Mesenchymal stem cell (in vitro differentiated cells and primary cell): ENCODE data around the gene MAPK1.

Experiments
- DNase-seq: peaks from one replicate; pipeline ENCODE4 v3.0.0-alpha.2; 2013
- H2AFZ ChIP-seq: one replicate; pipeline ENCODE4 v1.6.1; 2013; ENCODE audit warnings: low read depth, mild to moderate bottlenecking, control low read depth, inconsistent platforms, low read length, moderate library complexity
- H2AK5ac ChIP-seq: 2 replicates; pipeline ENCODE4 v1.6.1; 2013; ENCODE audit warnings: low read length, moderate library complexity, mild to moderate bottlenecking, inconsistent platforms; ENCODE audit not compliant: severe bottlenecking
- H2BK120ac ChIP-seq: one replicate; pipeline ENCODE4 v1.6.1; 2013; ENCODE audit warnings: low read depth, mild to moderate bottlenecking, inconsistent platforms, low read length, moderate library complexity
- H2BK12ac ChIP-seq, 2 experiments: one replicate each; pipeline ENCODE4 v1.6.1; 2013; ENCODE audit warnings: inconsistent platforms in 2 of 2, low read length in 2 of 2, mild to moderate bottlenecking in 2 of 2, moderate library complexity in 2 of 2, control low read depth in 1 of 2
- H2BK15ac ChIP-seq: one replicate; pipeline ENCODE4 v1.6.1; 2013; ENCODE audit warnings: mild to moderate bottlenecking, low read depth, inconsistent platforms; ENCODE audit not compliant: poor library complexity, severe bottlenecking
- H2BK5ac ChIP-seq: 2 replicates; pipeline ENCODE4 v1.6.1; 2013; ENCODE audit warnings: low read depth, mild to moderate bottlenecking, low read length, control low read depth, inconsistent platforms; ENCODE audit not compliant: poor library complexity, severe bottlenecking
- H3K14ac ChIP-seq, 2 experiments: one replicate each; pipeline ENCODE4 v1.6.1; 2013; ENCODE audit warnings: inconsistent platforms in 2 of 2, low read length in 2 of 2, control low read depth in 1 of 2, mild to moderate bottlenecking in 1 of 2, moderate library complexity in 1 of 2
- H3K18ac ChIP-seq, 2 experiments: one replicate each; pipeline ENCODE4 v1.6.1; 2013; ENCODE audit warnings: inconsistent platforms in 2 of 2, low read length in 2 of 2, control low read depth in 1 of 2, low read depth in 1 of 2, mild to moderate bottlenecking in 1 of 2
- H3K23ac ChIP-seq, 2 experiments: one replicate each; pipeline ENCODE4 v1.6.1; 2013; ENCODE audit warnings: inconsistent platforms in 2 of 2, low read length in 2 of 2, mild to moderate bottlenecking in 2 of 2, moderate library complexity in 2 of 2, control low read depth in 1 of 2
- H3K27ac ChIP-seq: 2 replicates; pipeline ENCODE4 v1.5.1; 2013; ENCODE audit warnings: mild to moderate bottlenecking, moderate library complexity, low read length, control low read depth, inconsistent platforms; ENCODE audit not compliant: poor library complexity, severe bottlenecking
- H3K27me3 ChIP-seq, 2 experiments: 2 replicates each; pipeline versions ENCODE4 v1.6.1 to v1.7.0; 2013; ENCODE audit warnings: low read length in 2 of 2, mild to moderate bottlenecking in 2 of 2, moderate library complexity in 2 of 2, control low read depth in 1 of 2, inconsistent platforms in 1 of 2; ENCODE audit not compliant: control insufficient read depth in 1 of 2, insufficient read depth in 1 of 2
- H3K36me3 ChIP-seq, 2 experiments: 2 replicates each; pipeline versions ENCODE4 v1.6.1 to v1.7.0; 2013; ENCODE audit warnings: low read length in 2 of 2, control low read depth in 1 of 2, inconsistent platforms in 1 of 2, low read depth in 1 of 2, mild to moderate bottlenecking in 1 of 2; ENCODE audit not compliant: insufficient read depth in 2 of 2, control insufficient read depth in 1 of 2
- H3K4ac ChIP-seq, 2 experiments: one replicate each; pipeline ENCODE4 v1.6.1; 2013; ENCODE audit warnings: inconsistent platforms in 2 of 2, low read length in 2 of 2, mild to moderate bottlenecking in 2 of 2, moderate library complexity in 2 of 2, control low read depth in 1 of 2, low read depth in 1 of 2
- H3K4me1 ChIP-seq: 2 replicates; pipeline ENCODE4 v1.6.1; 2013; ENCODE audit warnings: low read depth, low read length, control low read depth; ENCODE audit not compliant: control insufficient read depth, insufficient read depth
- H3K4me2 ChIP-seq: 2 replicates; pipeline ENCODE4 v1.6.1; 2013; ENCODE audit warnings: low read length, mild to moderate bottlenecking, inconsistent platforms; ENCODE audit not compliant: poor library complexity, severe bottlenecking
- H3K4me3 ChIP-seq, 2 experiments: 2 replicates each; pipeline versions ENCODE4 v1.5.1 to v1.7.0; 2013; ENCODE audit warnings: low read length in 2 of 2, mild to moderate bottlenecking in 2 of 2, control low read depth in 1 of 2, low read depth in 1 of 2; ENCODE audit not compliant: insufficient read depth in 1 of 2
- H3K79me1 ChIP-seq: replicated peaks from 2 replicates; pipeline ENCODE4 v1.6.1; 2013; ENCODE audit warnings: mild to moderate bottlenecking, control low read depth, low read length, inconsistent platforms; ENCODE audit not compliant: poor library complexity, severe bottlenecking
- H3K9ac ChIP-seq: 2 replicates; pipeline ENCODE4 v1.7.0; 2013; ENCODE audit warnings: mild to moderate bottlenecking, low read length, moderate library complexity
- H3K9me3 ChIP-seq: 2 replicates; pipeline ENCODE4 v1.7.0; 2013; ENCODE audit warnings: mild to moderate bottlenecking, low read length; ENCODE audit not compliant: control insufficient read depth
- H4K8ac ChIP-seq: one replicate; pipeline ENCODE4 v1.6.1; 2013; ENCODE audit warnings: inconsistent platforms, mild to moderate bottlenecking, low read length, moderate library complexity
- H4K91ac ChIP-seq: one replicate; pipeline ENCODE4 v1.6.1; 2013; ENCODE audit warnings: mild to moderate bottlenecking, low read length, inconsistent platforms
- WGBS: methylation state at CpG from one replicate; pipeline ENCODE4 v1.1.7; 2013; ENCODE audit warnings: mixed read lengths; 5-methylcytosine and 5-hydroxymethylcytosine counted together

The MAPK1 gene

GRCh38 chr22:21764038-21764804 lies 103.2 kb downstream of the MAPK1 start:
- no peaks in the 10 kb centered on the region for H3K27me3 ChIP-seq
- WGBS = 95% methylated on average over 9 of the region's 9 CpGs

GRCh38 chr22:21762712-21763581 lies 104.5 kb downstream of the MAPK1 start:
- Histone ChIP-seq H2BK15ac (no peak overlapping the region), H2BK120ac (no peak overlapping the region), H3K4ac (no peak overlapping the region), H3K4me2 (no peak overlapping the region), H3K4me3 (no peak overlapping the region), H2AFZ (no peak overlapping the region), H3K9ac (no peak overlapping the region), H3K4me1 (peaks cover 4% of the 10 kb centered on the region), H3K14ac (no peak overlapping the region), H3K18ac (no peak overlapping the region), H3K27ac (no peak overlapping the region), H3K79me1 (peaks cover 26% of the 10 kb centered on the region), H3K23ac (no peak overlapping the region), H3K27me3 (no peaks in the 10 kb centered on the region), H4K91ac (no peak overlapping the region), H4K8ac (no peak overlapping the region), H2AK5ac (no peak overlapping the region), H2BK5ac (no peak overlapping the region), H3K36me3 (peaks cover 58 to 93% of the 10 kb centered on the region in 2 experiments), H2BK12ac (no peak overlapping the region), H3K9me3 (no peaks in the 10 kb centered on the region)
- 97% methylated on average over 13 of the region's 13 CpGs for WGBS
- DNase-seq = no peak

More at GRCh38 chr22:21764038-21764804, 103.2 kb downstream of the MAPK1 start:
- no peak for DNase-seq
- H3K4me1 ChIP-seq = peaks cover 4% of the 10 kb centered on the region
- no peak overlapping the region for H3K27ac ChIP-seq
- H3K79me1 ChIP-seq = peaks cover 28% of the 10 kb centered on the region
- no peaks in the 10 kb centered on the region for H3K9me3 ChIP-seq
- no peak overlapping the region for H2BK12ac ChIP-seq
- no peak overlapping the region for H3K9ac ChIP-seq
- no peak overlapping the region for H3K4me2 ChIP-seq
- no peak overlapping the region for H3K18ac ChIP-seq
- H3K23ac ChIP-seq = no peak overlapping the region
- no peak overlapping the region for H2AK5ac ChIP-seq
- no peak overlapping the region for H2BK5ac ChIP-seq
- no peak overlapping the region for H4K8ac ChIP-seq
- no peak overlapping the region for H3K14ac ChIP-seq
- H3K4me3 ChIP-seq = no peak overlapping the region
- H4K91ac ChIP-seq = no peak overlapping the region
- no peak overlapping the region for H2BK120ac ChIP-seq
- H3K4ac ChIP-seq = no peak overlapping the region
- no peak overlapping the region for H2BK15ac ChIP-seq
- peaks cover 52 to 96% of the 10 kb centered on the region in 2 experiments for H3K36me3 ChIP-seq
- H2AFZ ChIP-seq = no peak overlapping the region

GRCh38 chr22:21761994-21762680 lies 105.3 kb downstream of the MAPK1 start:
- H2BK12ac ChIP-seq = peak overlapping the region in 1 of 2 experiments; percentile 2

More at GRCh38 chr22:21761994-21762680, 105.3 kb downstream of the MAPK1 start:
- Histone ChIP-seq H3K36me3 (peaks cover 54 to 87% of the 10 kb centered on the region in 2 experiments), H3K18ac (no peak overlapping the region), H2AFZ (no peak overlapping the region), H3K9me3 (no peaks in the 10 kb centered on the region), H3K27me3 (no peaks in the 10 kb centered on the region), H2BK5ac (no peak overlapping the region), H2BK120ac (no peak overlapping the region), H3K4me1 (peaks cover 4% of the 10 kb centered on the region), H3K23ac (peak overlapping the region in 1 of 2 experiments; percentile 2), H2BK15ac (no peak overlapping the region), H2AK5ac (no peak overlapping the region), H4K91ac (no peak overlapping the region), H4K8ac (no peak overlapping the region), H3K4ac (no peak overlapping the region), H3K9ac (no peak overlapping the region), H3K14ac (no peak overlapping the region), H3K4me3 (no peak overlapping the region), H3K4me2 (no peak overlapping the region), H3K79me1 (peaks cover 23% of the 10 kb centered on the region), H3K27ac (no peak overlapping the region)
- WGBS = 99% methylated on average over 15 of the region's 15 CpGs
- no peak for DNase-seq
